Ishikawa (cell line): ENCODE measurements around the gene RCAN2.

Experiments
- EP300 ChIP-seq: IDR thresholded peaks from 2 replicates; pipeline ENCODE4 v1.6.1; 2012; ENCODE audit warnings: borderline replicate concordance
- MAX ChIP-seq: IDR thresholded peaks from 2 replicates; pipeline ENCODE4 v1.6.1; 2012

- TF ChIP-seq EP300 (no peak), MAX (no peak)
Measured at GRCh38 chr6:46454691-46455090, 36.6 kb downstream of the RCAN2 start.
